ENCODE results near the gene GOLPH3.

DNA sequence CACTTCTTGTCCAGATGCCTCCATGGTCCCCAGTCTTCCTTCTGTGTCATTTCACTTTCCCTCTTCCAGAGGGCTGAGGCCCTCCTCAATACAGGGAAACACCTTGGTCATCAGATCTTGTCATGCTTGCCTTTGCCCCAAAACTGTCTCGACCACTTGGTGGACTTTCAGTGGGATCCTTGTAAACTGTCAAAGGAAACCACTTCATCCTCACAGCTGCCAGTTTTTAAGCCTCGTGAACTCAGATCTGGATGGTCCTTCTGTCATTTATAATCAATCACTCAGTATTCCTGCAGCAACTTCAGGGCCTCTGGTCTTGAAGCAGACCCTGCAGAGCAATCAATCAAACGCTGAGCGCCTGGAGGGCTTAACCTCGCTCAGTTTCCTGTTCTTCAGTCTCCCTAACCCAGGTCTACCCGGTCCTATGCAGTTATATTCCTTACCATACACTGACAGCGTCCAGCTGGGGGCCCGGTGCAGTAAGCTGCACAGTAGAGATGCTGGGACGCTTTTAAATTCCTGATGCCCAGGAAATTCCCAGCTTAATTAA lies 74.6 kb downstream of the GOLPH3 start:
- TF ChIP-seq, protein P1, sequence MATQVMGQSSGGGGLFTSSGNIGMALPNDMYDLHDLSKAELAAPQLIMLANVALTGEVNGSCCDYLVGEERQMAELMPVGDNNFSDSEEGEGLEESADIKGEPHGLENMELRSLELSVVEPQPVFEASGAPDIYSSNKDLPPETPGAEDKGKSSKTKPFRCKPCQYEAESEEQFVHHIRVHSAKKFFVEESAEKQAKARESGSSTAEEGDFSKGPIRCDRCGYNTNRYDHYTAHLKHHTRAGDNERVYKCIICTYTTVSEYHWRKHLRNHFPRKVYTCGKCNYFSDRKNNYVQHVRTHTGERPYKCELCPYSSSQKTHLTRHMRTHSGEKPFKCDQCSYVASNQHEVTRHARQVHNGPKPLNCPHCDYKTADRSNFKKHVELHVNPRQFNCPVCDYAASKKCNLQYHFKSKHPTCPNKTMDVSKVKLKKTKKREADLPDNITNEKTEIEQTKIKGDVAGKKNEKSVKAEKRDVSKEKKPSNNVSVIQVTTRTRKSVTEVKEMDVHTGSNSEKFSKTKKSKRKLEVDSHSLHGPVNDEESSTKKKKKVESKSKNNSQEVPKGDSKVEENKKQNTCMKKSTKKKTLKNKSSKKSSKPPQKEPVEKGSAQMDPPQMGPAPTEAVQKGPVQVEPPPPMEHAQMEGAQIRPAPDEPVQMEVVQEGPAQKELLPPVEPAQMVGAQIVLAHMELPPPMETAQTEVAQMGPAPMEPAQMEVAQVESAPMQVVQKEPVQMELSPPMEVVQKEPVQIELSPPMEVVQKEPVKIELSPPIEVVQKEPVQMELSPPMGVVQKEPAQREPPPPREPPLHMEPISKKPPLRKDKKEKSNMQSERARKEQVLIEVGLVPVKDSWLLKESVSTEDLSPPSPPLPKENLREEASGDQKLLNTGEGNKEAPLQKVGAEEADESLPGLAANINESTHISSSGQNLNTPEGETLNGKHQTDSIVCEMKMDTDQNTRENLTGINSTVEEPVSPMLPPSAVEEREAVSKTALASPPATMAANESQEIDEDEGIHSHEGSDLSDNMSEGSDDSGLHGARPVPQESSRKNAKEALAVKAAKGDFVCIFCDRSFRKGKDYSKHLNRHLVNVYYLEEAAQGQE (IDR thresholded peaks at IDR 0.05), result no peak
- TF ChIP-seq, protein P2, sequence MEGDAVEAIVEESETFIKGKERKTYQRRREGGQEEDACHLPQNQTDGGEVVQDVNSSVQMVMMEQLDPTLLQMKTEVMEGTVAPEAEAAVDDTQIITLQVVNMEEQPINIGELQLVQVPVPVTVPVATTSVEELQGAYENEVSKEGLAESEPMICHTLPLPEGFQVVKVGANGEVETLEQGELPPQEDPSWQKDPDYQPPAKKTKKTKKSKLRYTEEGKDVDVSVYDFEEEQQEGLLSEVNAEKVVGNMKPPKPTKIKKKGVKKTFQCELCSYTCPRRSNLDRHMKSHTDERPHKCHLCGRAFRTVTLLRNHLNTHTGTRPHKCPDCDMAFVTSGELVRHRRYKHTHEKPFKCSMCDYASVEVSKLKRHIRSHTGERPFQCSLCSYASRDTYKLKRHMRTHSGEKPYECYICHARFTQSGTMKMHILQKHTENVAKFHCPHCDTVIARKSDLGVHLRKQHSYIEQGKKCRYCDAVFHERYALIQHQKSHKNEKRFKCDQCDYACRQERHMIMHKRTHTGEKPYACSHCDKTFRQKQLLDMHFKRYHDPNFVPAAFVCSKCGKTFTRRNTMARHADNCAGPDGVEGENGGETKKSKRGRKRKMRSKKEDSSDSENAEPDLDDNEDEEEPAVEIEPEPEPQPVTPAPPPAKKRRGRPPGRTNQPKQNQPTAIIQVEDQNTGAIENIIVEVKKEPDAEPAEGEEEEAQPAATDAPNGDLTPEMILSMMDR (IDR thresholded peaks at IDR 0.05; ENCODE audit: low read depth, low read length, missing input control), result no peak
- TF ChIP-seq, protein P3, sequence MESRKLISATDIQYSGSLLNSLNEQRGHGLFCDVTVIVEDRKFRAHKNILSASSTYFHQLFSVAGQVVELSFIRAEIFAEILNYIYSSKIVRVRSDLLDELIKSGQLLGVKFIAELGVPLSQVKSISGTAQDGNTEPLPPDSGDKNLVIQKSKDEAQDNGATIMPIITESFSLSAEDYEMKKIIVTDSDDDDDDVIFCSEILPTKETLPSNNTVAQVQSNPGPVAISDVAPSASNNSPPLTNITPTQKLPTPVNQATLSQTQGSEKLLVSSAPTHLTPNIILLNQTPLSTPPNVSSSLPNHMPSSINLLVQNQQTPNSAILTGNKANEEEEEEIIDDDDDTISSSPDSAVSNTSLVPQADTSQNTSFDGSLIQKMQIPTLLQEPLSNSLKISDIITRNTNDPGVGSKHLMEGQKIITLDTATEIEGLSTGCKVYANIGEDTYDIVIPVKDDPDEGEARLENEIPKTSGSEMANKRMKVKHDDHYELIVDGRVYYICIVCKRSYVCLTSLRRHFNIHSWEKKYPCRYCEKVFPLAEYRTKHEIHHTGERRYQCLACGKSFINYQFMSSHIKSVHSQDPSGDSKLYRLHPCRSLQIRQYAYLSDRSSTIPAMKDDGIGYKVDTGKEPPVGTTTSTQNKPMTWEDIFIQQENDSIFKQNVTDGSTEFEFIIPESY (IDR thresholded peaks at IDR 0.05), result no peak
- TF ChIP-seq HNF4G (IDR thresholded peaks at IDR 0.05) (no peak), RXRA (IDR thresholded peaks at IDR 0.05) (no peak), SP1 (IDR thresholded peaks at IDR 0.05) (no peak), TAF1 (conservative IDR thresholded peaks at IDR 0.05) (no peak), RAD21 (IDR thresholded peaks at IDR 0.05) (no peak), YY1 (IDR thresholded peaks at IDR 0.05) (no peak), HNF4A (conservative IDR thresholded peaks at IDR 0.05) (no peak), EGR1 (IDR thresholded peaks at IDR 0.05; ENCODE audit: low read depth in 2 of 2) (no peak), JUND (IDR thresholded peaks at IDR 0.05) (no peak)
- TF ChIP-seq, protein P4, sequence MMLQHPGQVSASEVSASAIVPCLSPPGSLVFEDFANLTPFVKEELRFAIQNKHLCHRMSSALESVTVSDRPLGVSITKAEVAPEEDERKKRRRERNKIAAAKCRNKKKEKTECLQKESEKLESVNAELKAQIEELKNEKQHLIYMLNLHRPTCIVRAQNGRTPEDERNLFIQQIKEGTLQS (IDR thresholded peaks at IDR 0.05), result no peak
